ENCODE data around the gene MARCHF2.

DNA sequence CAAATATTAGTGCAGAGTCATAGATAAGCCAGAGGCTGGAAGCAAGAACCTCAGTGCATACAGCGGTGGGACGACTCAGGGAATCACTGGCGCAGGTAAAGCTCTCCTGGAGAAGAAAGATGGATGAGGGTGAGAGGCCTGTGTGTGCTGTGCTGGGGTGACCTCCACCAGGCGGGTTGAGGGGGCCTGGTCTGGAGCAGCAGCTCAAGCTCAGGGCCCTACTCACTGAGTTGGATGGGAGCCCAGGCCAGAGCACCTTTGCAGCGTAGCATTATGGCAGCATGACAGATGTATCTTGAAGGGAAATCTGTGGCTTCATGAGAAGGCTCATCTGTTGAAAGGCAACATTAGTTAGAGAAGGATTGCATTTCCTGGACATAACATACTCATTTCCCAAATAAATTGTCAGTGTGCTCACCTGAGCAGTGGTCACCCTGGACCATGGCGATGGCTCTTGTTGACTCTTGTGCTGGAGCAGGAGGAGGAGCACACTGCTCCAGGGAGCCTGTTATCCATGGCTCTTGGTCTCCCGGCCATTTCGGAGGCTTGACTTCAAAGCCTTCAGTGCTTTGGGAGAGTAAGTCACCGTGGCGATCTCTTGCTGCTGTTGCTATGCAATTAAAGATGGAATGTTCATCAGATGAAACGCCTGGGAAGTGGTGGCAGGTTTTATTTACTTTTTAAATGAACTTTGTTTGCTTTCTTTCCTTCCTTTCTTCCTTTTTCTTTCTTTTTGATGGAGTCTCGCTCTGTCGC is 56.7 kb downstream of the MARCHF2 start:
- no peak for TF ChIP-seq POLR2AphosphoS5 (IDR thresholded peaks at IDR 0.05)
- TF ChIP-seq, protein P1, sequence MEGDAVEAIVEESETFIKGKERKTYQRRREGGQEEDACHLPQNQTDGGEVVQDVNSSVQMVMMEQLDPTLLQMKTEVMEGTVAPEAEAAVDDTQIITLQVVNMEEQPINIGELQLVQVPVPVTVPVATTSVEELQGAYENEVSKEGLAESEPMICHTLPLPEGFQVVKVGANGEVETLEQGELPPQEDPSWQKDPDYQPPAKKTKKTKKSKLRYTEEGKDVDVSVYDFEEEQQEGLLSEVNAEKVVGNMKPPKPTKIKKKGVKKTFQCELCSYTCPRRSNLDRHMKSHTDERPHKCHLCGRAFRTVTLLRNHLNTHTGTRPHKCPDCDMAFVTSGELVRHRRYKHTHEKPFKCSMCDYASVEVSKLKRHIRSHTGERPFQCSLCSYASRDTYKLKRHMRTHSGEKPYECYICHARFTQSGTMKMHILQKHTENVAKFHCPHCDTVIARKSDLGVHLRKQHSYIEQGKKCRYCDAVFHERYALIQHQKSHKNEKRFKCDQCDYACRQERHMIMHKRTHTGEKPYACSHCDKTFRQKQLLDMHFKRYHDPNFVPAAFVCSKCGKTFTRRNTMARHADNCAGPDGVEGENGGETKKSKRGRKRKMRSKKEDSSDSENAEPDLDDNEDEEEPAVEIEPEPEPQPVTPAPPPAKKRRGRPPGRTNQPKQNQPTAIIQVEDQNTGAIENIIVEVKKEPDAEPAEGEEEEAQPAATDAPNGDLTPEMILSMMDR (IDR thresholded peaks at IDR 0.05), result no peak
- no peak for TF ChIP-seq POLR2A (IDR thresholded peaks at IDR 0.05)
- TF ChIP-seq EP300 (IDR thresholded peaks at IDR 0.05; ENCODE audit: low read depth), result no peak

Data from transverse colon (tissue), 4 donors.